GM12878 (cell line): ENCODE results near the gene PPP1R14D. TPM values are rescaled to one million over a fixed set of nuclear protein-coding genes. Genes with fewer than 3 reads are reported as not detected.

Experiments
- ATAC-seq: fragments of 200-7000 bp; cut with Tn5 transposase; 3 replicates; pipeline ENCODE4 v1.9.1; 2020; ENCODE audit warnings: mild to moderate bottlenecking, moderate library complexity
- BruUV-seq: library from RNA; stranded (reverse); fragments of 400-500 nt; replicated peaks from 2 replicates; lab custom pipeline; 2021; lab: Mats Ljungman, UMichigan
- CTCF ChIA-PET: fragments of 300-600 bp; sonication (Branson Sonifier 250); formaldehyde crosslinking; extraction: SDS; loops from one replicate; lab custom pipeline; 2021; ENCODE audit warnings: inconsistent platforms; lab: Yijun Ruan, JAX
- POLR2A ChIA-PET: fragments of 350-600 bp; formaldehyde crosslinking; extraction: SDS; loops from one replicate; lab custom pipeline; 2021; ENCODE audit warnings: inconsistent platforms; lab: Charles Lee
- RAD21 ChIA-PET: fragments of 300-600 bp; sonication (Branson Sonifier 250); formaldehyde crosslinking; loops from one replicate; lab custom pipeline; 2023; ENCODE audit warnings: antibody characterized with exemption; ENCODE audit not compliant: unreplicated experiment; lab: Charles Lee
- SMC1A ChIA-PET: fragments of 300-600 bp; sonication (Branson Sonifier 250); formaldehyde crosslinking; loops from one replicate; lab custom pipeline; 2023; ENCODE audit not compliant: unreplicated experiment, uncharacterized antibody; lab: Charles Lee
- DNase-seq: peaks from one replicate; pipeline ENCODE4 v3.0.0-alpha.2; 2011; ENCODE audit warnings: low read depth, low spot score
- FAIRE-seq: peaks from 3 replicates; lab custom pipeline; 2011; peaks lifted over from hg19 to GRCh38; lab: Jason Lieb, UNC
- H2AFZ ChIP-seq: 2 replicates; pipeline ENCODE4 v1.6.0; 2011; ENCODE audit warnings: low read depth, low read length, control low read depth; ENCODE audit not compliant: control insufficient read depth
- H3K27ac ChIP-seq: 2 replicates; pipeline ENCODE4 v1.5.1; 2011; ENCODE audit warnings: control low read depth; ENCODE audit not compliant: control insufficient read depth, insufficient read depth
- H3K27me3 ChIP-seq, 2 experiments: replicated peaks in 1 of 2; 2 replicates each; pipeline versions ENCODE4 v1.6.0 to v1.6.1; 2011; ENCODE audit warnings: low read length in 1 of 2; ENCODE audit not compliant: control insufficient read depth in 2 of 2, insufficient read depth in 2 of 2
- H3K36me3 ChIP-seq, 2 experiments: 2 replicates each; pipeline ENCODE4 v1.5.1; 2011; ENCODE audit warnings: low read length in 1 of 2; ENCODE audit not compliant: control insufficient read depth in 2 of 2, insufficient read depth in 2 of 2
- H3K4me1 ChIP-seq: 2 replicates; pipeline ENCODE4 v1.6.1; 2011; ENCODE audit warnings: mild to moderate bottlenecking, low read length, moderate library complexity, mixed read lengths; ENCODE audit not compliant: control insufficient read depth, insufficient read depth
- H3K4me2 ChIP-seq: 2 replicates; pipeline ENCODE4 v1.6.0; 2011; ENCODE audit warnings: control low read depth; ENCODE audit not compliant: control insufficient read depth, insufficient read depth
- H3K4me3 ChIP-seq: fragments of 200-600 bp; sonication (generic); 2 replicates; pipeline ENCODE4 v1.5.1; 2016
- H3K79me2 ChIP-seq: 2 replicates; pipeline ENCODE4 v1.6.0; 2011; ENCODE audit warnings: low read length; ENCODE audit not compliant: control insufficient read depth, insufficient read depth
- H3K9ac ChIP-seq: 2 replicates; pipeline ENCODE4 v1.8.0; 2011; ENCODE audit warnings: low read length, control low read depth, mixed read lengths; ENCODE audit not compliant: control insufficient read depth, insufficient read depth
- H3K9me3 ChIP-seq: replicated peaks from 3 replicates; pipeline ENCODE4 v1.5.1; 2011; ENCODE audit warnings: mild to moderate bottlenecking, low read length; ENCODE audit not compliant: control insufficient read depth, insufficient read depth
- H4K20me1 ChIP-seq: 2 replicates; pipeline ENCODE4 v1.6.0; 2011; ENCODE audit not compliant: control insufficient read depth, insufficient read depth
- BACH1 ChIP-seq: fragments of 450-650 bp; IDR thresholded peaks from 2 replicates; pipeline ENCODE4 v1.6.1; 2017; ENCODE audit warnings: mild to moderate bottlenecking, borderline replicate concordance
- CBX3 ChIP-seq: fragments of 200-600 bp; sonication (generic); IDR thresholded peaks from 2 replicates; pipeline ENCODE4 v1.6.1; 2016; ENCODE audit warnings: low read depth, borderline replicate concordance
- CREB1 ChIP-seq: IDR thresholded peaks from 2 replicates; pipeline ENCODE4 v1.6.1; 2012; ENCODE audit warnings: low read depth, mild to moderate bottlenecking, inconsistent platforms
- EP300 ChIP-seq, 2 experiments: fragments of 150-350 bp in 1 of 2; IDR thresholded peaks; 2 replicates each; pipeline ENCODE4 v1.6.1; 2011 to 2012; ENCODE audit warnings: low read depth in 2 of 2, low read length in 2 of 2, borderline replicate concordance in 1 of 2, improper control_type of control experiment in 1 of 2, inconsistent platforms in 1 of 2; ENCODE audit not compliant: control insufficient read depth in 1 of 2
- HDAC6 ChIP-seq: fragments of 200-600 bp; sonication (generic); IDR thresholded peaks from one replicate; pipeline ENCODE4 v1.8.0; 2017; ENCODE audit warnings: antibody characterized with exemption; ENCODE audit not compliant: unreplicated experiment
- KAT2A ChIP-seq: conservative IDR thresholded peaks from 2 replicates; pipeline ENCODE4 v1.6.1; 2011; ENCODE audit warnings: low read depth, low read length; ENCODE audit not compliant: control insufficient read depth
- KLF5 ChIP-seq: fragments of 450-650 bp; IDR thresholded peaks from 2 replicates; pipeline ENCODE4 v1.6.1; 2014; ENCODE audit warnings: mild to moderate bottlenecking; ENCODE audit not compliant: partially characterized antibody
- POLR2AphosphoS5 ChIP-seq: IDR thresholded peaks from 2 replicates; pipeline ENCODE4 v1.6.1; 2011; ENCODE audit warnings: mild to moderate bottlenecking, low read length, inconsistent platforms
- RBBP5 ChIP-seq: fragments of 200-600 bp; sonication (generic); conservative IDR thresholded peaks from 2 replicates; pipeline ENCODE4 v1.6.1; 2016
- YY1 ChIP-seq: IDR thresholded peaks from 2 replicates; pipeline ENCODE4 v1.6.1; 2011; ENCODE audit warnings: low read depth, mild to moderate bottlenecking, low read length
- ZNF207 ChIP-seq: fragments of 450-650 bp; IDR thresholded peaks from 2 replicates; pipeline ENCODE4 v1.6.1; 2014; ENCODE audit warnings: antibody characterized with exemption, mild to moderate bottlenecking, borderline replicate concordance
- WGBS: methylation state at CpG from one replicate; pipeline ENCODE4 v1.1.6; 2016; ENCODE audit warnings: low lambda C conversion rate; ENCODE audit not compliant: insufficient replicate concordance, insufficient coverage; ENCODE audit errors: missing lambda C conversion rate; 5-methylcytosine and 5-hydroxymethylcytosine counted together
- in situ Hi-C: fragments of 300-500 bp; cut with MboI; formaldehyde crosslinking; loops from 9 replicates; pipeline ENCODE4 v1.14.3; 2018; ENCODE audit warnings: mixed read lengths
- intact Hi-C: fragments of 100-400 bp; cut with micrococcal nuclease; formaldehyde crosslinking; loops from one replicate; pipeline ENCODE4 v1.14.2; 2022; ENCODE audit not compliant: unreplicated experiment
- polyA plus RNA-seq, 11 experiments: library from polyadenylated mRNA; depleted of rRNA in 4 of 11; unstranded in 6 of 11; stranded (reverse) in 5 of 11; fragments of >200 nt; fragmentation: Nextera tagmentation in 4 of 11; fragmentation: Illumina TruSeq in 1 of 11; extraction: Ambion mirVana in 4 of 11; extraction: Trizol in 1 of 11; gene quantifications; 1 replicate in 1 of 11; 2 replicates in 10 of 11; pipeline versions ENCODE4 v1.2.1 to v1.2.3, GENCODE V29; 2011 to 2016; ENCODE audit warnings: inconsistent platforms in 2 of 11, missing spikeins in 2 of 11, low read depth in 1 of 11
- total RNA-seq, 4 experiments: library from RNA; depleted of rRNA in 3 of 4; stranded (reverse); fragments of >200 nt in 3 of 4; fragmentation: Illumina TruSeq in 1 of 4; extraction: Trizol in 1 of 4; gene quantifications; 2 replicates each; pipeline versions ENCODE4 v1.2.1 to v1.2.3, GENCODE V29; 2013 to 2021

The PPP1R14D gene
- total and polyA plus RNA-seq, 10 of the 15 experiments (the other 5 are each of a cell fraction or from before 2014, with no cell fraction given): 0.10 TPM; not detected in 9

- Histone ChIP-seq H3K27me3 (no peaks in the 10 kb centered on the region; a peak in 1 of 4 replicates), H3K4me3 (no peak overlapping the region), H3K9ac (no peak overlapping the region), H3K36me3 (no peaks in the 10 kb centered on the region), H3K9me3 (no peaks in the 10 kb centered on the region), H3K27ac (no peak overlapping the region), H4K20me1 (no peaks in the 10 kb centered on the region), H2AFZ (no peak overlapping the region), H3K4me1 (no peaks in the 10 kb centered on the region), H3K4me2 (no peak overlapping the region), H3K79me2 (no peaks in the 10 kb centered on the region)
- intact Hi-C loops: no loop called here
- WGBS: 54% methylated on average over 2 of the region's 2 CpGs
- FAIRE-seq (no peak), DNase-seq (no peak), ATAC-seq (no peak)
- ChIA-PET RAD21 (no interaction called here), CTCF (no interaction called here), POLR2A (no interaction called here), SMC1A (no interaction called here)
- TF ChIP-seq EP300 (IDR thresholded peaks at IDR 0.05; ENCODE audit: borderline replicate concordance in 1 of 2, control insufficient read depth in 1 of 2, low read depth in 2 of 2, low read length in 2 of 2) (no peak), RBBP5 (no peak), POLR2AphosphoS5 (no peak), ZNF207 (no peak), BACH1 (no peak), KLF5 (no peak), YY1 (no peak), CREB1 (no peak), CBX3 (no peak), HDAC6 (no peak), KAT2A (no peak)
- in situ Hi-C loops: no loop called here
- no TSS peak for BruUV-seq
Observed at GRCh38 chr15:40821195-40821594, 7.3 kb downstream of the PPP1R14D start.
